ENCODE results near the gene MICOS13. TPM values are rescaled to one million over a fixed set of nuclear protein-coding genes. Genes with fewer than 3 reads are reported as not detected.
A peak's percentile ranks its signal among the peaks of the same experiment; 100 is the strongest.
"Not testable (repeated sequence)": the region's sequence is repeated elsewhere in the genome, so short reads cannot be mapped to it uniquely, and the experiment has no call there.

Gene MICOS13
- 46.6 and 47.0 TPM in 2 replicates for total RNA-seq (2014; rRNA removed; shearing (Covaris generic))

GRCh38 chr19:5680437-5681368 lies at the start of gene MICOS13, which contains the start of gene HSD11B1L:
Gene MICOS13, minus strand, starts transcription at chr19:5680516. Its CDS starts 30 bp downstream, at chr19:5680486.
Gene HSD11B1L, plus strand, starts transcription at chr19:5681027. Its CDS starts 3,806 bp downstream, at chr19:5684833.
- peak; percentile 99 for DNase-seq (ENCODE audit: low read depth)

GRCh38 chr19:5727453-5728050 lies 47.2 kb upstream of the MICOS13 start:
- no peak for DNase-seq (ENCODE audit: low read depth)

GRCh38 chr19:5719961-5720790 lies 39.9 kb upstream of the MICOS13 start, which contains the start of the genes CATSPERD and LONP1:
Gene CATSPERD, plus strand, starts transcription at chr19:5720637. Its CDS starts 101 bp downstream, at chr19:5720738.
Gene LONP1, minus strand, starts transcription at chr19:5720146. Its CDS starts 14 bp downstream, at chr19:5720132.
- DNase-seq (ENCODE audit: low read depth) = peak; percentile 98

- peak; percentile 50 for DNase-seq (ENCODE audit: low read depth)
These were observed 39.1 kb upstream of the MICOS13 start for GRCh38 chr19:5719274-5719960.

GRCh38 chr19:5718579-5719273 lies 38.4 kb upstream of the MICOS13 start:
- peak; percentile 81 for DNase-seq (ENCODE audit: low read depth)

- DNase-seq (ENCODE audit: low read depth) = peak; percentile 54
These were observed 37.8 kb upstream of the MICOS13 start for GRCh38 chr19:5718037-5718578.

- DNase-seq (ENCODE audit: low read depth) = no peak
These were observed 37.1 kb upstream of the MICOS13 start for GRCh38 chr19:5717215-5717935.

- DNase-seq (ENCODE audit: low read depth) = no peak
These were observed 34.5 kb upstream of the MICOS13 start for GRCh38 chr19:5714816-5715215.

GRCh38 chr19:5713228-5713627 lies 32.9 kb upstream of the MICOS13 start:
- DNase-seq (ENCODE audit: low read depth) = no peak

- DNase-seq (ENCODE audit: low read depth) = no peak
These were observed 31.4 kb upstream of the MICOS13 start for GRCh38 chr19:5711713-5712161.

- DNase-seq (ENCODE audit: low read depth) = no peak
These were observed 30.7 kb upstream of the MICOS13 start for GRCh38 chr19:5711025-5711424.

- no peak for DNase-seq (ENCODE audit: low read depth)
These were observed 27.6 kb upstream of the MICOS13 start for GRCh38 chr19:5707576-5708575.

- no peak for DNase-seq (ENCODE audit: low read depth)
These were observed 26.7 kb upstream of the MICOS13 start for GRCh38 chr19:5706876-5707573.

- no peak for DNase-seq (ENCODE audit: low read depth)
These were observed 25.2 kb upstream of the MICOS13 start for GRCh38 chr19:5705552-5705951.

- DNase-seq (ENCODE audit: low read depth) = no peak
These were observed 23.8 kb upstream of the MICOS13 start for GRCh38 chr19:5703819-5704818.

- DNase-seq (ENCODE audit: low read depth) = not testable (repeated sequence)
These were observed 21.7 kb upstream of the MICOS13 start for GRCh38 chr19:5702053-5702410.

All from M059J (cell line).